HepG2 (cell line): ENCODE results near the gene RAB20. TPM values are rescaled to one million over a fixed set of nuclear protein-coding genes. Genes with fewer than 3 reads are reported as not detected.

ENCODE experiments used
- ATAC-seq: fragments of 200-7000 bp; cut with Tn5 transposase; 3 replicates; pipeline ENCODE4 v1.9.1; 2020; ENCODE audit warnings: mild to moderate bottlenecking, moderate library complexity
- BruUV-seq: library from RNA; stranded (reverse); fragments of 400-500 nt; replicated peaks from 2 replicates; lab custom pipeline; 2021; lab: Mats Ljungman, UMichigan
- CTCF ChIA-PET: fragments of 300-600 bp; formaldehyde crosslinking; extraction: SDS; loops from one replicate; lab custom pipeline; 2021; ENCODE audit warnings: low total read pairs, inconsistent platforms, low intra/inter-chr PET ratio; lab: Yijun Ruan, JAX
- POLR2A ChIA-PET: fragments of 350-600 bp; sonication (Branson Sonifier 250); formaldehyde crosslinking; loops from one replicate; lab custom pipeline; 2020; ENCODE audit warnings: antibody characterized with exemption, inconsistent platforms; lab: Yijun Ruan, JAX
- DNase-seq: peaks from one replicate; pipeline ENCODE4 v3.0.0-alpha.2; 2015; ENCODE audit warnings: low spot score
- FAIRE-seq: peaks from 3 replicates; lab custom pipeline; 2011; peaks lifted over from hg19 to GRCh38; lab: Jason Lieb, UNC
- H2AFZ ChIP-seq: one replicate; pipeline ENCODE4 v1.6.1; 2011; ENCODE audit warnings: low read length, inconsistent platforms
- H3K27ac ChIP-seq: fragments of 300-600 bp; 3 replicates; pipeline ENCODE4 v1.8.0; 2011; ENCODE audit warnings: mixed run types, mild to moderate bottlenecking, mixed read lengths, low read length, inconsistent platforms; ENCODE audit not compliant: insufficient read depth; ENCODE audit errors: extremely low read length
- H3K27me3 ChIP-seq, 2 experiments: fragments of 200-600 bp in 1 of 2; 2 replicates in 1 of 2; 3 replicates in 1 of 2; pipeline versions ENCODE4 v1.6.0 to v1.8.0; 2011; ENCODE audit warnings: low read length in 2 of 2, mild to moderate bottlenecking in 2 of 2, moderate library complexity in 2 of 2, inconsistent platforms in 1 of 2; ENCODE audit not compliant: insufficient read depth in 2 of 2, control insufficient read depth in 1 of 2
- H3K36me3 ChIP-seq, 2 experiments: fragments of 200-600 bp in 1 of 2; replicated peaks in 1 of 2; 2 replicates in 1 of 2; 3 replicates in 1 of 2; pipeline versions ENCODE4 v1.5.1 to v1.8.0; 2011; ENCODE audit warnings: low read length in 2 of 2, inconsistent platforms in 1 of 2; ENCODE audit not compliant: insufficient read depth in 2 of 2, control insufficient read depth in 1 of 2
- H3K4me1 ChIP-seq: 2 replicates; pipeline ENCODE4 v1.5.1; 2012; ENCODE audit warnings: low read length, inconsistent platforms; ENCODE audit not compliant: insufficient read depth
- H3K4me2 ChIP-seq: 2 replicates; pipeline ENCODE4 v1.6.0; 2011; ENCODE audit warnings: low read depth, low read length, inconsistent platforms
- H3K4me3 ChIP-seq, 3 experiments: fragments of 200-600 bp in 1 of 3; sonication (generic), shearing (Covaris generic) in 1 of 3; replicated peaks in 1 of 3; 2 replicates each; pipeline ENCODE4 v1.5.1; 2011 to 2016; ENCODE audit warnings: low read length in 3 of 3, inconsistent platforms in 2 of 3, low read depth in 2 of 3, mild to moderate bottlenecking in 2 of 3, control low read depth in 1 of 3, mixed read lengths in 1 of 3; ENCODE audit not compliant: insufficient read depth in 1 of 3
- H3K79me2 ChIP-seq: one replicate; pipeline ENCODE4 v1.6.1; 2011; ENCODE audit warnings: low read length, inconsistent platforms; ENCODE audit not compliant: insufficient read depth
- H3K9ac ChIP-seq: 2 replicates; pipeline ENCODE4 v1.6.0; 2011; ENCODE audit warnings: mild to moderate bottlenecking, low read depth, low read length, inconsistent platforms; ENCODE audit not compliant: insufficient read depth
- H3K9me3 ChIP-seq: 2 replicates; pipeline ENCODE4 v1.5.1; 2012; ENCODE audit warnings: mild to moderate bottlenecking, low read length
- H4K20me1 ChIP-seq: 2 replicates; pipeline ENCODE4 v1.6.0; 2011; ENCODE audit warnings: inconsistent platforms, mild to moderate bottlenecking, low read length, moderate library complexity; ENCODE audit not compliant: insufficient read depth
- CCAR2 ChIP-seq: fragments of 200-400 bp; formaldehyde crosslinking; optimal IDR thresholded peaks from 2 replicates; pipeline ENCODE3; 2018; ENCODE audit warnings: low read depth, mild to moderate bottlenecking, low read length, moderate library complexity
- ELK4 ChIP-seq: sonication (generic); formaldehyde crosslinking; IDR thresholded peaks from 2 replicates; pipeline ENCODE4 v1.9.0; 2021; ENCODE audit warnings: missing genetic modification reagents, borderline replicate concordance
- KDM5A ChIP-seq: fragments of 200-600 bp; sonication (generic); IDR thresholded peaks from 2 replicates; pipeline ENCODE4 v1.7.0; 2018; ENCODE audit warnings: antibody characterized with exemption, mild to moderate bottlenecking, low read length, borderline replicate concordance
- KMT2A ChIP-seq: sonication (generic); formaldehyde crosslinking; IDR thresholded peaks from 2 replicates; pipeline ENCODE4 v1.4.0; 2020; ENCODE audit warnings: missing genetic modification reagents
- NFKB2 ChIP-seq: sonication (generic); formaldehyde crosslinking; IDR thresholded peaks from 2 replicates; pipeline ENCODE4 v1.4.0; 2020; ENCODE audit warnings: missing genetic modification reagents, borderline replicate concordance
- PITX1 ChIP-seq: sonication (generic); formaldehyde crosslinking; IDR thresholded peaks from 2 replicates; pipeline ENCODE4 v1.5.1; 2020; ENCODE audit warnings: mild to moderate bottlenecking, missing genetic modification reagents
- PLRG1 ChIP-seq: fragments of 450-650 bp; conservative IDR thresholded peaks from 2 replicates; pipeline ENCODE4 v1.6.1; 2016
- SPEN ChIP-seq: sonication (generic); formaldehyde crosslinking; IDR thresholded peaks from 2 replicates; pipeline ENCODE4 v1.5.1; 2020; ENCODE audit warnings: low read depth, mild to moderate bottlenecking, missing genetic modification reagents
- SRSF4 ChIP-seq: fragments of 200-400 bp; formaldehyde crosslinking; IDR thresholded peaks from one replicate; pipeline ENCODE4 v1.6.1; 2018; ENCODE audit warnings: mild to moderate bottlenecking, low read depth, low read length, moderate library complexity; ENCODE audit not compliant: poor library complexity, severe bottlenecking
- THAP11 ChIP-seq: IDR thresholded peaks from 2 replicates; pipeline ENCODE4 v1.6.1; 2016; ENCODE audit warnings: missing biosample characterization, missing genetic modification reagents
- ZNF17 ChIP-seq: sonication (generic); formaldehyde crosslinking; IDR thresholded peaks from 2 replicates; pipeline ENCODE4 v1.5.0; 2020; ENCODE audit warnings: mild to moderate bottlenecking, missing genetic modification reagents
- ZNF44 ChIP-seq: sonication (generic); formaldehyde crosslinking; IDR thresholded peaks from 2 replicates; pipeline ENCODE4 v1.5.1; 2020; ENCODE audit warnings: mild to moderate bottlenecking, missing genetic modification reagents
- ZNF468 ChIP-seq: sonication (generic); formaldehyde crosslinking; IDR thresholded peaks from 2 replicates; pipeline ENCODE4 v1.8.0; 2022; ENCODE audit warnings: mild to moderate bottlenecking, moderate library complexity, missing genetic modification reagents
- ZNF775 ChIP-seq: sonication (generic); formaldehyde crosslinking; IDR thresholded peaks from 2 replicates; pipeline ENCODE4 v1.4.0; 2020; ENCODE audit warnings: missing genetic modification reagents, mild to moderate bottlenecking, moderate library complexity, borderline replicate concordance
- ZSCAN22 ChIP-seq: sonication (generic); formaldehyde crosslinking; IDR thresholded peaks from 2 replicates; pipeline ENCODE4 v1.4.0; 2020; ENCODE audit warnings: mild to moderate bottlenecking, missing genetic modification reagents
- ZXDC ChIP-seq: sonication (generic); formaldehyde crosslinking; IDR thresholded peaks from 2 replicates; pipeline ENCODE4 v1.5.0; 2020; ENCODE audit warnings: mild to moderate bottlenecking, missing genetic modification reagents
- WGBS: methylation state at CpG from one replicate; pipeline ENCODE4 v1.1.6; 2017; ENCODE audit warnings: low lambda C conversion rate; 5-methylcytosine and 5-hydroxymethylcytosine counted together
- in situ Hi-C: cut with HindIII; loops from 2 replicates; pipeline ENCODE4 v1.10.0; 2017; ENCODE audit warnings: low pct_unique_long_range_greater_than_20kb; ENCODE audit not compliant: extremely low pct_ligation_motif_present
- intact Hi-C: fragments of 100-400 bp; cut with micrococcal nuclease; formaldehyde crosslinking; loops from one replicate; pipeline ENCODE4 v1.10.0; 2022; ENCODE audit not compliant: unreplicated experiment
- polyA plus RNA-seq, 8 experiments: library from polyadenylated mRNA; depleted of rRNA in 3 of 8; stranded (reverse) in 7 of 8; unstranded in 1 of 8; fragments of >200 nt; fragmentation: Illumina TruSeq in 4 of 8; extraction: Trizol in 4 of 8; gene quantifications; 2 replicates each; pipeline versions ENCODE4 v1.2.1 to v1.2.3, GENCODE V29; 2011 to 2016; ENCODE audit warnings: low read depth in 4 of 8, missing spikeins in 1 of 8, mixed read lengths in 1 of 8; ENCODE audit not compliant: insufficient read depth in 1 of 8
- total RNA-seq, 5 experiments: library from RNA; depleted of rRNA; stranded (reverse); fragments of >200 nt; fragmentation: Illumina TruSeq; extraction: Trizol; gene quantifications; 2 replicates each; pipeline ENCODE4 v1.2.3, GENCODE V29; 2016; ENCODE audit warnings: low read depth in 1 of 5
- TF ChIP-seq, protein P1 (sequence below), 2 experiments: fragments of 450-650 bp in 1 of 2; sonication (generic) in 1 of 2; formaldehyde crosslinking; IDR thresholded peaks; 2 replicates each; pipeline versions ENCODE4 v1.5.0 to v1.8.0; 2020 to 2022; ENCODE audit warnings: mild to moderate bottlenecking in 1 of 2, missing genetic modification reagents in 1 of 2
- TF ChIP-seq, protein P2 (sequence below): sonication (generic); formaldehyde crosslinking; conservative IDR thresholded peaks from 2 replicates; pipeline ENCODE4 v1.4.0; 2020; ENCODE audit warnings: missing genetic modification reagents

Gene RAB20
- total and polyA plus RNA-seq, 2 of the 13 experiments (the other 11 are each of a cell fraction or from before 2014, with no cell fraction given) = 15.6 to 30.5 TPM

- no peak overlapping the region for H3K27ac ChIP-seq
- in situ Hi-C loops = no loop called here
- FAIRE-seq = no peak
- peaks cover 7% of the 10 kb centered on the region; the same call in 1 of the 2 replicates for H3K4me1 ChIP-seq
- H3K9me3 ChIP-seq = no peaks in the 10 kb centered on the region
- no peak; the same call in 2 of the 3 replicates for ATAC-seq
- peaks cover 5 to 24% of the 10 kb centered on the region in 2 experiments for H3K36me3 ChIP-seq
- peaks cover 4% of the 10 kb centered on the region for H4K20me1 ChIP-seq
- no peak overlapping the region for H3K4me2 ChIP-seq
- DNase-seq = no peak
- no peak overlapping the region for H3K9ac ChIP-seq
- H3K79me2 ChIP-seq = no peaks in the 10 kb centered on the region
- ChIA-PET POLR2A (no interaction called here), CTCF (no interaction called here)
- no peak for TF ChIP-seq NFKB2 (CRISPR knock-in tag)
- no peak for TF ChIP-seq KMT2A
- TF ChIP-seq ZNF17 (CRISPR knock-in tag) = no peak
- TF ChIP-seq ZNF468 (CRISPR knock-in tag) = no peak
- no peak for TF ChIP-seq ZNF775 (CRISPR knock-in tag)
- no peak for TF ChIP-seq ELK4 (CRISPR knock-in tag)
- TF ChIP-seq KDM5A = no peak
- no peak for TF ChIP-seq PITX1 (CRISPR knock-in tag)
- TF ChIP-seq ZNF44 = no peak
- TF ChIP-seq THAP11 = no peak
- TF ChIP-seq SPEN = no peak
- no peak for TF ChIP-seq SRSF4
- no peak for TF ChIP-seq ZXDC (CRISPR knock-in tag)
- TF ChIP-seq, protein P1, sequence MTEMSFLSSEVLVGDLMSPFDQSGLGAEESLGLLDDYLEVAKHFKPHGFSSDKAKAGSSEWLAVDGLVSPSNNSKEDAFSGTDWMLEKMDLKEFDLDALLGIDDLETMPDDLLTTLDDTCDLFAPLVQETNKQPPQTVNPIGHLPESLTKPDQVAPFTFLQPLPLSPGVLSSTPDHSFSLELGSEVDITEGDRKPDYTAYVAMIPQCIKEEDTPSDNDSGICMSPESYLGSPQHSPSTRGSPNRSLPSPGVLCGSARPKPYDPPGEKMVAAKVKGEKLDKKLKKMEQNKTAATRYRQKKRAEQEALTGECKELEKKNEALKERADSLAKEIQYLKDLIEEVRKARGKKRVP (CRISPR knock-in tag; IDR thresholded peaks at IDR 0.05) = no peak
- TF ChIP-seq CCAR2 = no peak
- TF ChIP-seq ZSCAN22 (CRISPR knock-in tag) = no peak
- TF ChIP-seq, protein P2, sequence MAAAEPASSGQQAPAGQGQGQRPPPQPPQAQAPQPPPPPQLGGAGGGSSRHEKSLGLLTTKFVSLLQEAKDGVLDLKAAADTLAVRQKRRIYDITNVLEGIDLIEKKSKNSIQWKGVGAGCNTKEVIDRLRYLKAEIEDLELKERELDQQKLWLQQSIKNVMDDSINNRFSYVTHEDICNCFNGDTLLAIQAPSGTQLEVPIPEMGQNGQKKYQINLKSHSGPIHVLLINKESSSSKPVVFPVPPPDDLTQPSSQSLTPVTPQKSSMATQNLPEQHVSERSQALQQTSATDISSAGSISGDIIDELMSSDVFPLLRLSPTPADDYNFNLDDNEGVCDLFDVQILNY (CRISPR knock-in tag) = no peak
- TF ChIP-seq PLRG1 = no peak
- H3K27me3 ChIP-seq = no peaks in the 10 kb centered on the region
- intact Hi-C loops = no loop called here
- 97% methylated on average over 5 of the region's 8 CpGs for WGBS
- no peak overlapping the region for H2AFZ ChIP-seq
- no peak overlapping the region for H3K4me3 ChIP-seq
- BruUV-seq = no TSS peak
Measured at GRCh38 chr13:110518226-110518525, 43.3 kb downstream of the RAB20 start.
